IMR-90 (cell line): ENCODE data around the gene MIER2. TPM values are rescaled to one million over a fixed set of nuclear protein-coding genes. Genes with fewer than 3 reads are reported as not detected.

Experiments
- ATAC-seq: fragments of 200-7000 bp; cut with Tn5 transposase; 2 replicates; pipeline ENCODE4 v1.9.1; 2020; ENCODE audit warnings: low read depth, mild to moderate bottlenecking, moderate library complexity
- BruUV-seq: library from RNA; stranded (reverse); fragments of 400-500 nt; replicated peaks from 2 replicates; lab custom pipeline; 2021; lab: Mats Ljungman, UMichigan
- CTCF ChIA-PET: fragments of 300-600 bp; formaldehyde crosslinking; extraction: SDS; loops from one replicate; lab custom pipeline; 2021; ENCODE audit warnings: antibody characterized with exemption; lab: Yijun Ruan, JAX
- POLR2A ChIA-PET: fragments of 300-600 bp; sonication (Branson Sonifier 250); formaldehyde crosslinking; loops from one replicate; lab custom pipeline; 2022; ENCODE audit warnings: antibody characterized with exemption; ENCODE audit not compliant: unreplicated experiment; lab: Charles Lee
- DNase-seq: peaks from one replicate; pipeline ENCODE4 v3.0.0; 2013
- H2AFZ ChIP-seq: replicated peaks from 2 replicates; pipeline ENCODE3; 2013; ENCODE audit warnings: low read length, mild to moderate bottlenecking; ENCODE audit not compliant: poor library complexity
- H2AK5ac ChIP-seq: 2 replicates; pipeline ENCODE4 v1.6.1; 2013; ENCODE audit warnings: low read depth, low read length, inconsistent platforms
- H2AK9ac ChIP-seq: replicated peaks from 2 replicates; pipeline ENCODE3; 2013; ENCODE audit warnings: mild to moderate bottlenecking, low read depth, low read length, moderate library complexity; ENCODE audit not compliant: poor library complexity
- H2BK120ac ChIP-seq: 2 replicates; pipeline ENCODE4 v1.6.1; 2013; ENCODE audit warnings: low read depth, low read length, inconsistent platforms
- H2BK15ac ChIP-seq: 3 replicates; pipeline ENCODE4 v1.6.1; 2013; ENCODE audit warnings: low read depth, low read length, inconsistent platforms
- H2BK20ac ChIP-seq: 2 replicates; pipeline ENCODE4 v1.6.1; 2013; ENCODE audit warnings: low read depth, mild to moderate bottlenecking, inconsistent platforms, low read length, moderate library complexity
- H2BK5ac ChIP-seq: 2 replicates; pipeline ENCODE4 v1.6.1; 2013; ENCODE audit warnings: mild to moderate bottlenecking, low read depth, low read length, inconsistent platforms; ENCODE audit not compliant: poor library complexity, severe bottlenecking
- H3K14ac ChIP-seq: replicated peaks from 2 replicates; pipeline ENCODE4 v1.6.1; 2013; ENCODE audit warnings: low read depth, low read length, inconsistent platforms
- H3K18ac ChIP-seq: 2 replicates; pipeline ENCODE4 v1.6.1; 2013; ENCODE audit warnings: low read depth, low read length, control low read depth
- H3K23ac ChIP-seq: 2 replicates; pipeline ENCODE4 v1.6.1; 2013; ENCODE audit warnings: low read depth, low read length, inconsistent platforms
- H3K27ac ChIP-seq: 2 replicates; pipeline ENCODE4 v1.5.1; 2013; ENCODE audit warnings: mild to moderate bottlenecking, control low read depth, low read length; ENCODE audit not compliant: insufficient read depth
- H3K27me3 ChIP-seq: 2 replicates; pipeline ENCODE4 v1.6.1; 2013; ENCODE audit warnings: low read length; ENCODE audit not compliant: control insufficient read depth, insufficient read depth
- H3K36me3 ChIP-seq: 2 replicates; pipeline ENCODE4 v1.6.1; 2013; ENCODE audit warnings: low read length, mixed read lengths; ENCODE audit not compliant: control insufficient read depth, insufficient read depth
- H3K4ac ChIP-seq: 2 replicates; pipeline ENCODE4 v1.6.1; 2013; ENCODE audit warnings: low read depth, low read length, inconsistent platforms
- H3K4me1 ChIP-seq: 2 replicates; pipeline ENCODE4 v1.6.1; 2013; ENCODE audit warnings: low read length, mixed read lengths; ENCODE audit not compliant: control insufficient read depth, insufficient read depth
- H3K4me2 ChIP-seq: 2 replicates; pipeline ENCODE4 v1.6.1; 2013; ENCODE audit warnings: low read depth, mild to moderate bottlenecking, control low read depth, low read length, moderate library complexity
- H3K4me3 ChIP-seq: 2 replicates; pipeline ENCODE4 v1.5.1; 2013; ENCODE audit warnings: low read depth, mild to moderate bottlenecking, control low read depth, low read length, moderate library complexity; ENCODE audit not compliant: insufficient read depth
- H3K56ac ChIP-seq: 2 replicates; pipeline ENCODE4 v1.6.1; 2013; ENCODE audit warnings: low read length, inconsistent platforms; ENCODE audit not compliant: insufficient read depth; ENCODE audit errors: extremely low read depth
- H3K79me1 ChIP-seq, 2 experiments: 2 replicates each; pipeline ENCODE4 v1.6.1; 2013; ENCODE audit warnings: low read length in 2 of 2, inconsistent platforms in 1 of 2, low read depth in 1 of 2
- H3K9ac ChIP-seq: 2 replicates; pipeline ENCODE4 v1.6.1; 2013; ENCODE audit warnings: low read depth, low read length, control low read depth
- H3K9me1 ChIP-seq: 2 replicates; pipeline ENCODE4 v1.6.1; 2013; ENCODE audit warnings: low read length, inconsistent platforms; ENCODE audit not compliant: insufficient read depth
- H3K9me3 ChIP-seq: 2 replicates; pipeline ENCODE4 v1.6.1; 2013; ENCODE audit warnings: low read length; ENCODE audit not compliant: control insufficient read depth, insufficient read depth
- H4K20me1 ChIP-seq: 2 replicates; pipeline ENCODE4 v1.6.1; 2013; ENCODE audit warnings: low read length, inconsistent platforms; ENCODE audit not compliant: insufficient read depth
- H4K5ac ChIP-seq: 2 replicates; pipeline ENCODE4 v1.6.1; 2013; ENCODE audit warnings: mild to moderate bottlenecking, low read depth, low read length, control low read depth
- H4K8ac ChIP-seq, 2 experiments: 2 replicates each; pipeline ENCODE4 v1.6.1; 2013; ENCODE audit warnings: low read depth in 2 of 2, low read length in 2 of 2, control low read depth in 1 of 2, inconsistent platforms in 1 of 2
- H4K91ac ChIP-seq: 2 replicates; pipeline ENCODE4 v1.6.1; 2013; ENCODE audit warnings: low read depth, low read length, inconsistent platforms; ENCODE audit not compliant: insufficient read depth
- BHLHE40 ChIP-seq: fragments of 150-350 bp; IDR thresholded peaks from 2 replicates; pipeline ENCODE4 v1.6.1; 2016; ENCODE audit warnings: mild to moderate bottlenecking, low read depth, low read length
- CEBPB ChIP-seq: IDR thresholded peaks from 2 replicates; pipeline ENCODE4 v1.6.1; 2012; ENCODE audit warnings: low read depth, low read length, improper control_type of control experiment
- CHD1 ChIP-seq: IDR thresholded peaks from 2 replicates; pipeline ENCODE4 v1.6.1; 2012; ENCODE audit warnings: low read depth, low read length, improper control_type of control experiment
- CTCF ChIP-seq: conservative IDR thresholded peaks from 2 replicates; pipeline ENCODE4 v1.5.1; 2012; ENCODE audit warnings: mild to moderate bottlenecking, low read depth, low read length, improper control_type of control experiment
- ELK1 ChIP-seq: fragments of 150-350 bp; IDR thresholded peaks from 2 replicates; pipeline ENCODE4 v1.6.1; 2016; ENCODE audit warnings: low read depth, mild to moderate bottlenecking, low read length, moderate library complexity, borderline replicate concordance
- FOS ChIP-seq: fragments of 150-350 bp; IDR thresholded peaks from 2 replicates; pipeline ENCODE4 v1.6.1; 2016; ENCODE audit warnings: low read depth, low read length
- MAFK ChIP-seq: IDR thresholded peaks from 2 replicates; pipeline ENCODE4 v1.6.1; 2012; ENCODE audit warnings: low read depth, low read length, improper control_type of control experiment
- MAZ ChIP-seq: IDR thresholded peaks from 2 replicates; pipeline ENCODE4 v1.6.1; 2012; ENCODE audit warnings: low read depth, mild to moderate bottlenecking, low read length, improper control_type of control experiment, moderate library complexity, borderline replicate concordance
- MXI1 ChIP-seq: IDR thresholded peaks from 2 replicates; pipeline ENCODE4 v1.6.1; 2012; ENCODE audit warnings: low read depth, mild to moderate bottlenecking, low read length, moderate library complexity, borderline replicate concordance
- NFE2L2 ChIP-seq: fragments of 150-350 bp; IDR thresholded peaks from 2 replicates; pipeline ENCODE4 v1.6.1; 2016; ENCODE audit warnings: low read depth, mild to moderate bottlenecking, low read length
- POLR2A ChIP-seq: IDR thresholded peaks from 2 replicates; pipeline ENCODE4 v1.6.1; 2012; ENCODE audit warnings: mild to moderate bottlenecking, low read depth, low read length
- RAD21 ChIP-seq: IDR thresholded peaks from 2 replicates; pipeline ENCODE4 v1.6.1; 2012; ENCODE audit warnings: low read length, improper control_type of control experiment
- RCOR1 ChIP-seq: IDR thresholded peaks from 2 replicates; pipeline ENCODE4 v1.6.1; 2012; ENCODE audit warnings: mild to moderate bottlenecking, low read length, improper control_type of control experiment; ENCODE audit not compliant: insufficient replicate concordance
- RFX5 ChIP-seq: IDR thresholded peaks from 2 replicates; pipeline ENCODE4 v1.8.0; 2012; ENCODE audit warnings: low read depth, mild to moderate bottlenecking, low read length, moderate library complexity
- SMC3 ChIP-seq: fragments of 150-350 bp; IDR thresholded peaks from 2 replicates; pipeline ENCODE4 v1.6.1; 2016; ENCODE audit warnings: low read depth, mild to moderate bottlenecking, antibody characterized with exemption, low read length, moderate library complexity
- USF2 ChIP-seq: fragments of 150-350 bp; IDR thresholded peaks from 2 replicates; pipeline ENCODE4 v1.6.1; 2017; ENCODE audit warnings: mild to moderate bottlenecking, antibody characterized with exemption, low read length, low read depth
- WGBS, 2 experiments: methylation state at CpG; one replicate each; pipeline versions ENCODE4 v1.1.5 to v1.1.7; 2013; ENCODE audit warnings: missing lambda C conversion rate in 2 of 2; ENCODE audit not compliant: insufficient read length in 1 of 2; ENCODE audit errors: extremely low coverage in 2 of 2; 5-methylcytosine and 5-hydroxymethylcytosine counted together
- dilution Hi-C: fragments of 300-500 bp; cut with HindIII; formaldehyde crosslinking; loops from one replicate; pipeline ENCODE4 v1.14.3; 2018; ENCODE audit warnings: low sequenced_read_pairs; ENCODE audit not compliant: unreplicated experiment
- in situ Hi-C: fragments of 300-500 bp; cut with MboI; formaldehyde crosslinking; loops from 3 replicates; pipeline ENCODE4 v1.14.3; 2019; ENCODE audit warnings: low sequenced_read_pairs, inconsistent platforms, mixed read lengths
- intact Hi-C: fragments of 100-400 bp; cut with micrococcal nuclease; formaldehyde crosslinking; loops from 2 replicates; pipeline ENCODE4 v1.10.0; 2022
- polyA plus RNA-seq, 3 experiments: library from polyadenylated mRNA; depleted of rRNA; stranded (reverse); fragments of >200 nt; gene quantifications; 2 replicates each; pipeline ENCODE4 v1.2.3, GENCODE V29; 2012; ENCODE audit warnings: low replicate concordance in 1 of 3
- total RNA-seq: library from RNA; depleted of rRNA; stranded (reverse); fragments of >200 nt; gene quantifications from 2 replicates; pipeline ENCODE4 v1.2.3, GENCODE V29; 2012

Gene MIER2
- total and polyA plus RNA-seq, 2 of the 4 experiments (the other 2 are of a cell fraction), result 28.0 to 28.4 TPM

GRCh38 chr19:327291-328024, 17.1 kb downstream of the MIER2 start:
- WGBS, 2 experiments, result 95% methylated on average over 4 of the region's 17 CpGs; no CpG with 5 or more reads in 1 of the 2 experiments
- dilution Hi-C loops, result no loop called here
- ATAC-seq, result no peak

More at GRCh38 chr19:327291-328024, 17.1 kb downstream of the MIER2 start:
- Histone ChIP-seq H3K4me2 (no peak overlapping the region), H3K79me1 (peaks cover 20 to 72% of the 10 kb centered on the region in 2 experiments), H2AK5ac (no peak overlapping the region), H3K9ac (no peak overlapping the region), H3K27ac (no peak overlapping the region), H2BK5ac (no peak overlapping the region), H3K23ac (no peak overlapping the region), H4K91ac (no peak overlapping the region), H3K9me3 (peaks cover 20% of the 10 kb centered on the region), H2AK9ac (no peak overlapping the region), H3K27me3 (no peaks in the 10 kb centered on the region), H3K14ac (no peak overlapping the region), H2BK20ac (no peak overlapping the region), H4K8ac (no peak overlapping the region), H3K4me3 (no peak overlapping the region), H3K4me1 (no peaks in the 10 kb centered on the region), H4K20me1 (peaks cover 36% of the 10 kb centered on the region), H3K9me1 (peaks cover 15% of the 10 kb centered on the region), H2BK15ac (no peak overlapping the region), H3K56ac (no peak overlapping the region), H3K36me3 (peaks cover 84% of the 10 kb centered on the region), H3K18ac (no peak overlapping the region), H4K5ac (no peak overlapping the region), H3K4ac (no peak overlapping the region), H2BK120ac (no peak overlapping the region), H2AFZ (no peak overlapping the region)
- POLR2A ChIA-PET, result no interaction called here
- TF ChIP-seq USF2 (no peak), CEBPB (no peak), MAFK (no peak), CHD1 (no peak), MXI1 (no peak), NFE2L2 (no peak), POLR2A (no peak), SMC3 (no peak), BHLHE40 (no peak), RAD21 (no peak), FOS (no peak), RCOR1 (no peak), CTCF (no peak), MAZ (no peak), ELK1 (no peak), RFX5 (no peak)
- CTCF ChIA-PET, result no interaction called here
- no TSS peak for BruUV-seq
- no peak for DNase-seq
- intact Hi-C loops (no loop called here), in situ Hi-C loops (no loop called here)
